Measurements from ENCODE around the gene REEP1. TPM values are rescaled to one million over a fixed set of nuclear protein-coding genes. Genes with fewer than 3 reads are reported as not detected.
A peak's percentile ranks its signal among the peaks of the same experiment; 100 is the strongest.

The REEP1 gene
- total and polyA plus RNA-seq, 2 of the 13 experiments (the other 11 are each of a cell fraction or from before 2014, with no cell fraction given) = 0.27 TPM; not detected in 1

- WGBS (ENCODE audit: low lambda C conversion rate) = 31% methylated on average over 9 of the region's 9 CpGs
- DNase-seq (ENCODE audit: low spot score) (no peak), ATAC-seq (no peak), FAIRE-seq (no peak)
- intact Hi-C loops (cut with micrococcal nuclease; ENCODE audit: unreplicated experiment) (no loop called here), in situ Hi-C loops (cut with HindIII; ENCODE audit: extremely low pct_ligation_motif_present, low pct_unique_long_range_greater_than_20kb) (no loop called here)
- H3K4me3 ChIP-seq (replicated peaks in 1 of 3; ENCODE audit: insufficient read depth in 1 of 3, low read depth in 2 of 3, low read length in 3 of 3) = no peak overlapping the region
- no TSS peak for BruUV-seq (replicated peaks)
- H3K27me3 ChIP-seq (ENCODE audit: control insufficient read depth in 1 of 2, insufficient read depth in 2 of 2, low read length in 2 of 2) = peaks cover 4 to 20% of the 10 kb centered on the region in 2 experiments; a peak in 2 of 5 replicates
- H3K79me2 ChIP-seq (ENCODE audit: insufficient read depth, low read length) = no peaks in the 10 kb centered on the region
- no peaks in the 10 kb centered on the region for H3K36me3 ChIP-seq (replicated peaks in 1 of 2; ENCODE audit: control insufficient read depth in 1 of 2, insufficient read depth in 2 of 2, low read length in 2 of 2)
- ChIA-PET CTCF (ENCODE audit: low intra/inter-chr PET ratio, low total read pairs) (no interaction called here), POLR2A (no interaction called here)
- TF ChIP-seq GFI1 (CRISPR knock-in tag; IDR thresholded peaks at IDR 0.05; ENCODE audit: borderline replicate concordance) (no peak), ZNF652 (CRISPR knock-in tag; IDR thresholded peaks at IDR 0.05; ENCODE audit: borderline replicate concordance, low read depth) (0 out of 2 replicates have a peak, but pooled peaks have one; percentile 43)
- no peak overlapping the region for H2AFZ ChIP-seq (ENCODE audit: low read length)
- no peak overlapping the region for H3K27ac ChIP-seq (ENCODE audit: extremely low read length, insufficient read depth, low read length)
- H3K9me3 ChIP-seq (ENCODE audit: low read length) = no peaks in the 10 kb centered on the region
- no peaks in the 10 kb centered on the region for H4K20me1 ChIP-seq (ENCODE audit: insufficient read depth, low read length)
- no peak overlapping the region for H3K9ac ChIP-seq (ENCODE audit: insufficient read depth, low read depth, low read length)
- peaks cover 18% of the 10 kb centered on the region; the same call in 1 of the 2 replicates for H3K4me1 ChIP-seq (ENCODE audit: insufficient read depth, low read length)
- H3K4me2 ChIP-seq (ENCODE audit: low read depth, low read length) = no peak overlapping the region
These were observed 110.5 kb downstream of the REEP1 start for GRCh38 chr2:86226636-86227520.

GRCh38 chr2:86226070-86226469, 111.4 kb downstream of the REEP1 start:
- Histone ChIP-seq H3K4me2 (ENCODE audit: low read depth, low read length) (no peak overlapping the region), H3K27me3 (ENCODE audit: control insufficient read depth in 1 of 2, insufficient read depth in 2 of 2, low read length in 2 of 2) (peaks cover 4 to 20% of the 10 kb centered on the region in 2 experiments; a peak in 2 of 5 replicates), H3K4me3 (replicated peaks in 1 of 3; ENCODE audit: insufficient read depth in 1 of 3, low read depth in 2 of 3, low read length in 3 of 3) (no peak overlapping the region), H4K20me1 (ENCODE audit: insufficient read depth, low read length) (no peaks in the 10 kb centered on the region), H3K36me3 (replicated peaks in 1 of 2; ENCODE audit: control insufficient read depth in 1 of 2, insufficient read depth in 2 of 2, low read length in 2 of 2) (no peaks in the 10 kb centered on the region), H3K79me2 (ENCODE audit: insufficient read depth, low read length) (no peaks in the 10 kb centered on the region), H2AFZ (ENCODE audit: low read length) (no peak overlapping the region), H3K9me3 (ENCODE audit: low read length) (no peaks in the 10 kb centered on the region), H3K4me1 (ENCODE audit: insufficient read depth, low read length) (peaks cover 25% of the 10 kb centered on the region), H3K9ac (ENCODE audit: insufficient read depth, low read depth, low read length) (no peak overlapping the region), H3K27ac (ENCODE audit: extremely low read length, insufficient read depth, low read length) (no peak overlapping the region)
- BruUV-seq (replicated peaks) = no TSS peak
- TF ChIP-seq ATF7 (IDR thresholded peaks at IDR 0.05) = no peak
- no peak for TF ChIP-seq ATF7 (CRISPR knock-in tag; IDR thresholded peaks at IDR 0.05)
- POLR2A ChIA-PET = no interaction called here
- CTCF ChIA-PET (ENCODE audit: low intra/inter-chr PET ratio, low total read pairs) = no interaction called here
- FAIRE-seq (no peak), DNase-seq (ENCODE audit: low spot score) (no peak), ATAC-seq (no peak)
- intact Hi-C loops (cut with micrococcal nuclease; ENCODE audit: unreplicated experiment) = no loop called here
- WGBS (ENCODE audit: low lambda C conversion rate) = 62% methylated on average over 4 of the region's 4 CpGs
- in situ Hi-C loops (cut with HindIII; ENCODE audit: extremely low pct_ligation_motif_present, low pct_unique_long_range_greater_than_20kb) = no loop called here
